ENCODE data around the gene C1QA. TPM values are rescaled to one million over a fixed set of nuclear protein-coding genes. Genes with fewer than 3 reads are reported as not detected.

C1QA gene
- total and polyA plus RNA-seq, 10 of the 15 experiments (the other 5 are each of a cell fraction or from before 2014, with no cell fraction given): 0.59 TPM; not detected in 9

GRCh38 chr1:22627331-22627730 is 9.1 kb upstream of the C1QA start:
- intact Hi-C loops (cut with micrococcal nuclease; ENCODE audit: unreplicated experiment) (no loop called here), in situ Hi-C loops (cut with MboI) (no loop called here)
- POLR2A ChIA-PET: no interaction called here
- no peaks in the 10 kb centered on the region for H4K20me1 ChIP-seq (ENCODE audit: control insufficient read depth, insufficient read depth)
- no TSS peak for BruUV-seq (replicated peaks)
- FAIRE-seq (no peak), DNase-seq (ENCODE audit: low read depth, low spot score) (no peak), ATAC-seq (no peak)
- H3K36me3 ChIP-seq (ENCODE audit: control insufficient read depth in 2 of 2, insufficient read depth in 2 of 2, low read length in 1 of 2): no peaks in the 10 kb centered on the region
- no peak overlapping the region for H3K4me3 ChIP-seq
- SMC1A ChIA-PET (ENCODE audit: uncharacterized antibody, unreplicated experiment): no interaction called here
- H3K9me3 ChIP-seq (replicated peaks; ENCODE audit: control insufficient read depth, insufficient read depth, low read length): no peaks in the 10 kb centered on the region
- CTCF ChIA-PET: no interaction called here
- no peak overlapping the region for H3K27ac ChIP-seq (ENCODE audit: control insufficient read depth, insufficient read depth)
- RAD21 ChIA-PET (ENCODE audit: unreplicated experiment): no interaction called here
- H3K9ac ChIP-seq (ENCODE audit: control insufficient read depth, insufficient read depth, low read length): no peak overlapping the region
- H3K79me2 ChIP-seq (ENCODE audit: control insufficient read depth, insufficient read depth, low read length): no peaks in the 10 kb centered on the region
- H3K27me3 ChIP-seq (replicated peaks in 1 of 2; ENCODE audit: control insufficient read depth in 2 of 2, insufficient read depth in 2 of 2, low read length in 1 of 2): peaks cover 0 to 2% of the 10 kb centered on the region in 2 experiments; a peak in 2 of 4 replicates
- H2AFZ ChIP-seq (ENCODE audit: control insufficient read depth, low read depth, low read length): no peak overlapping the region
- H3K4me1 ChIP-seq (ENCODE audit: control insufficient read depth, insufficient read depth, low read length): no peaks in the 10 kb centered on the region
- WGBS (ENCODE audit: insufficient coverage, insufficient replicate concordance, low lambda C conversion rate, missing lambda C conversion rate): 17% methylated on average over 5 of the region's 5 CpGs
- H3K4me2 ChIP-seq (ENCODE audit: control insufficient read depth, insufficient read depth): no peak overlapping the region
- TF ChIP-seq SMAD5 (IDR thresholded peaks at IDR 0.05; ENCODE audit: low read depth) (no peak), REST (IDR thresholded peaks at IDR 0.05; ENCODE audit: low read depth, low read length) (no peak), ATF3 (IDR thresholded peaks at IDR 0.05; ENCODE audit: borderline replicate concordance, extremely low read depth, low read depth, low read length) (no peak), ZNF24 (IDR thresholded peaks at IDR 0.05) (no peak), LARP7 (IDR thresholded peaks at IDR 0.05) (no peak), NRF1 (conservative IDR thresholded peaks at IDR 0.05; ENCODE audit: low read depth, low read length) (no peak), SKIL (IDR thresholded peaks at IDR 0.05; ENCODE audit: low read depth, poor library complexity, severe bottlenecking) (no peak), CBX5 (IDR thresholded peaks at IDR 0.05; ENCODE audit: low read depth) (no peak), HDGF (IDR thresholded peaks at IDR 0.05) (no peak), CBX3 (IDR thresholded peaks at IDR 0.05; ENCODE audit: borderline replicate concordance, low read depth) (no peak), SIX5 (IDR thresholded peaks at IDR 0.05; ENCODE audit: low read depth, low read length, severe bottlenecking) (no peak), MLLT1 (IDR thresholded peaks at IDR 0.05) (no peak), PAX5 (IDR thresholded peaks at IDR 0.05; ENCODE audit: borderline replicate concordance, low read depth, low read length) (no peak), PAX8 (IDR thresholded peaks at IDR 0.05) (no peak), BACH1 (IDR thresholded peaks at IDR 0.05; ENCODE audit: borderline replicate concordance) (no peak), BCL3 (IDR thresholded peaks at IDR 0.05; ENCODE audit: borderline replicate concordance, insufficient read depth, low read depth, low read length, poor library complexity, severe bottlenecking) (no peak), FOS (IDR thresholded peaks at IDR 0.05; ENCODE audit: borderline replicate concordance, extremely low read depth, insufficient read length) (no peak)
